SU-DHL-6 (cell line): Measurements from ENCODE around the gene MX2.
A peak's percentile ranks its signal among the peaks of the same experiment; 100 is the strongest.

Source experiments
- H2AFZ ChIP-seq: fragments of 200-600 bp; sonication (generic); 2 replicates; pipeline ENCODE4 v1.6.1; 2014; ENCODE audit warnings: low read depth, mild to moderate bottlenecking, moderate library complexity, mixed read lengths, antibody characterized with exemption, low read length; ENCODE audit not compliant: severe bottlenecking
- H3F3A ChIP-seq: fragments of 200-600 bp; shearing (Covaris generic); 2 replicates; pipeline ENCODE4 v1.6.0; 2016; ENCODE audit warnings: antibody characterized with exemption, mild to moderate bottlenecking; ENCODE audit not compliant: insufficient read depth
- H3K27ac ChIP-seq: fragments of 200-600 bp; sonication (generic); 2 replicates; pipeline ENCODE4 v1.5.1; 2016; ENCODE audit warnings: low read depth, mild to moderate bottlenecking, low read length, moderate library complexity, mixed read lengths
- H3K27me3 ChIP-seq: fragments of 200-600 bp; sonication (generic), shearing (Covaris generic); 2 replicates; pipeline ENCODE4 v1.6.0; 2014; ENCODE audit warnings: mild to moderate bottlenecking, low read length
- H3K36me3 ChIP-seq: fragments of 200-600 bp; sonication (generic); 2 replicates; pipeline ENCODE4 v1.6.1; 2014; ENCODE audit warnings: mild to moderate bottlenecking, low read length, mixed read lengths
- H3K4me2 ChIP-seq: fragments of 300-600, 200-600 bp; shearing (Covaris generic), sonication (generic); 2 replicates; pipeline ENCODE4 v1.6.0; 2014; ENCODE audit warnings: low read length, low read depth, mild to moderate bottlenecking; ENCODE audit not compliant: poor library complexity, severe bottlenecking
- H3K4me3 ChIP-seq: fragments of 200-600 bp; sonication (generic); 2 replicates; pipeline ENCODE4 v1.5.1; 2014; ENCODE audit warnings: antibody characterized with exemption, low read length, mild to moderate bottlenecking, mixed read lengths; ENCODE audit not compliant: insufficient read depth, poor library complexity, severe bottlenecking
- H3K79me2 ChIP-seq: fragments of 200-600 bp; sonication (generic); 2 replicates; pipeline ENCODE4 v1.6.1; 2014; ENCODE audit warnings: mild to moderate bottlenecking, low read length, moderate library complexity; ENCODE audit not compliant: insufficient read depth
- H3K9ac ChIP-seq: fragments of 200-600 bp; sonication (generic); 2 replicates; pipeline ENCODE4 v1.7.0; 2014; ENCODE audit warnings: mild to moderate bottlenecking, low read length
- H3K9me2 ChIP-seq: fragments of 200-600 bp; sonication (generic); replicated peaks from 2 replicates; pipeline ENCODE4 v1.6.1; 2014; ENCODE audit warnings: low read length; ENCODE audit not compliant: insufficient read depth
- H3K9me3 ChIP-seq: fragments of 200-600 bp; sonication (generic); 2 replicates; pipeline ENCODE4 v1.6.1; 2014; ENCODE audit warnings: low read length, mixed read lengths; ENCODE audit not compliant: insufficient read depth
- H4K20me1 ChIP-seq: fragments of 200-600 bp; sonication (generic); 2 replicates; pipeline ENCODE4 v1.6.1; 2014; ENCODE audit warnings: low read depth, mild to moderate bottlenecking, antibody characterized with exemption, low read length, moderate library complexity, mixed read lengths
- EZH2phosphoT487 ChIP-seq: fragments of 200-600 bp; sonication (generic), shearing (Covaris generic); conservative IDR thresholded peaks from 2 replicates; pipeline ENCODE4 v1.6.1; 2018; ENCODE audit warnings: mild to moderate bottlenecking, antibody characterized with exemption, low read length, moderate library complexity, mixed read lengths
- TF ChIP-seq, protein P1 (sequence below): fragments of 200-600 bp; sonication (generic); IDR thresholded peaks from one replicate; pipeline ENCODE4 v1.5.1; 2017; ENCODE audit warnings: antibody characterized with exemption, mild to moderate bottlenecking, low read length, moderate library complexity; ENCODE audit not compliant: insufficient read depth, poor library complexity, severe bottlenecking

MX2 gene

DNA sequence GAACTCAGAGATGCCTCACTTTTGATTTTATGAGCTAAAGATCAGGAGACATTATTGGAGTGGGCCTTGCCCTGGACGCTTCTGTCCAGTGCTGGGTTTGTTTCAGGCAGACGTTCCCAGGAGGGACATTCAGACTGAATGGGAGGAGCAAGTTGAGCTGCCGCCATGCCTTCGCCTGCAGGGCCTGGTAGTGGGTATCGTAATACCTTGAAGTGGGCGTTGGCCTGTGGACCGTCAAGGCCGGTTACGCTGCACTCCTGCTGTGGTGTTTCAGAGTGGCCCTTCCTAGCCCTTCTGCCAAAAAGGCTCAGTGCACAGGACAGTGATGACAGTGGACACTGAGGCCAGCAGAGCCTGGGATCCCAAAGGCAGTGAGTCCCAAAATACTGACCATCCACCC lies 43.6 kb upstream of the MX2 start:
- H3K4me3 ChIP-seq = no peak overlapping the region
- H2AFZ ChIP-seq = no peak overlapping the region
- H3K9me2 ChIP-seq = no peaks in the 10 kb centered on the region
- TF ChIP-seq EZH2phosphoT487 = no peak
- TF ChIP-seq, protein P1, sequence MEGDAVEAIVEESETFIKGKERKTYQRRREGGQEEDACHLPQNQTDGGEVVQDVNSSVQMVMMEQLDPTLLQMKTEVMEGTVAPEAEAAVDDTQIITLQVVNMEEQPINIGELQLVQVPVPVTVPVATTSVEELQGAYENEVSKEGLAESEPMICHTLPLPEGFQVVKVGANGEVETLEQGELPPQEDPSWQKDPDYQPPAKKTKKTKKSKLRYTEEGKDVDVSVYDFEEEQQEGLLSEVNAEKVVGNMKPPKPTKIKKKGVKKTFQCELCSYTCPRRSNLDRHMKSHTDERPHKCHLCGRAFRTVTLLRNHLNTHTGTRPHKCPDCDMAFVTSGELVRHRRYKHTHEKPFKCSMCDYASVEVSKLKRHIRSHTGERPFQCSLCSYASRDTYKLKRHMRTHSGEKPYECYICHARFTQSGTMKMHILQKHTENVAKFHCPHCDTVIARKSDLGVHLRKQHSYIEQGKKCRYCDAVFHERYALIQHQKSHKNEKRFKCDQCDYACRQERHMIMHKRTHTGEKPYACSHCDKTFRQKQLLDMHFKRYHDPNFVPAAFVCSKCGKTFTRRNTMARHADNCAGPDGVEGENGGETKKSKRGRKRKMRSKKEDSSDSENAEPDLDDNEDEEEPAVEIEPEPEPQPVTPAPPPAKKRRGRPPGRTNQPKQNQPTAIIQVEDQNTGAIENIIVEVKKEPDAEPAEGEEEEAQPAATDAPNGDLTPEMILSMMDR = no peak
- H3K9me3 ChIP-seq = no peaks in the 10 kb centered on the region
- H4K20me1 ChIP-seq = no peaks in the 10 kb centered on the region
- H3K27ac ChIP-seq = no peak overlapping the region
- H3K27me3 ChIP-seq = no peaks in the 10 kb centered on the region
- H3K79me2 ChIP-seq = no peaks in the 10 kb centered on the region
- H3K36me3 ChIP-seq = no peaks in the 10 kb centered on the region
- H3K4me2 ChIP-seq = no peak overlapping the region
- H3K9ac ChIP-seq = no peak overlapping the region
- H3F3A ChIP-seq = peaks cover 5% of the 10 kb centered on the region

DNA sequence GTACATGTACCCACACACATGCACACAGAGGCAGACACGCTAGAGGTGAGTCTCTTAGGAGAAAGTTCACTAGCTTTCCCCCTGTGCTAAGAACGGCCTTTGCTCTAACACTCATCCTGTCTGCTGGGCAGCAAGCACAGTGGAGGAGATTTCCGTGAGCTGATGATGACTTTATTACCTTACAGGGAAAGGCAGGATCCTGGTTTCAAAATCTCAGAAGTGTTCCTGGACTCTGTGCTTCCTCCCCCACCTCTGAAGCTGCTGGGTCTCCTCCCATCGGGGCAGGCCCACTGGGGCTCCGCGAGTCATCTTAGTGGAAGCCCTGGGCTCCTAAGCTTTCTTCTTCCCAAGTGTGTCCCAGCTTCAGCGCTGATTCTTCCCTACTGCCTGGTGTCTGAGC lies 42.6 kb upstream of the MX2 start:
- Histone ChIP-seq H3K27me3 (no peaks in the 10 kb centered on the region), H3K79me2 (no peaks in the 10 kb centered on the region), H3K36me3 (no peaks in the 10 kb centered on the region), H3K9ac (no peak overlapping the region), H3K9me3 (no peaks in the 10 kb centered on the region), H3F3A (peaks cover 5% of the 10 kb centered on the region), H3K4me2 (no peak overlapping the region), H3K9me2 (no peaks in the 10 kb centered on the region), H2AFZ (no peak overlapping the region), H4K20me1 (no peaks in the 10 kb centered on the region), H3K27ac (no peak overlapping the region), H3K4me3 (no peak overlapping the region)
- TF ChIP-seq EZH2phosphoT487 = no peak
- TF ChIP-seq, protein P1 = no peak

DNA sequence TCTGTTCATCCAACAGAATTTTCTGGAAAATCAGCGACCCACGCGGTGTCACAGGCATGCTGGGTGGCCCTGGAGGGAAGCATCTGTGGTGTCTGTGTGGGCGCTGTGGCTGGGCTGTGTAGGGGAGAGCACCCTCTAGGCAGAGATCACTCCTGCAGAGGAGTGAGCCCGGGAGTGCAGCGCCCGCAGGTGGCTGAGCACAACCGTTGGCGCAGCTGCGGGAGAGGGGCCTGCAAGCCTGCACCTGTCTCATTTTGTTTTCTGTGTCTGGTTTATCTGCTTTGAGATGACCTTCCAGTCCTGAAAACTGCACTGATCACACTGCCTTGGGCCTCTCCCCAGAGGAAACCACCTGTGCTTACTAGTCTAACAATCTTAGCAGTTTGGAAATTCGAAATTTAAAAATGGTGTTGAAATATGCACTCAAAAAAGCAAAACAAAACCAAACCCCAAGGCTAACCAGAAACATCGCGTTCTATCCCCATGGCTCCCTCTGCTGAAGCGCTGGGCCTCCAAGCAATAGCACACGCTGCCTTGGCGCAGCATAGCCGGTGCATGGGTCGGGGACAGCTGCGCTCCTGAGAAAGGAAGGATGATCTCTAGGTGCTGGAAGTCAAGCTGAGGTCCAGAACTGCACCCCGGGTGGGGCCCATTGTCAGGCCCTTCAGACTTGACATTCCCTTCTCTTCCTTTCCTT lies 40.5 kb upstream of the MX2 start:
- Histone ChIP-seq H4K20me1 (no peaks in the 10 kb centered on the region), H3K4me2 (peak overlapping the region; percentile 26), H2AFZ (no peak overlapping the region), H3K36me3 (no peaks in the 10 kb centered on the region), H3K27me3 (no peaks in the 10 kb centered on the region), H3K9ac (peak overlapping the region; percentile 16; the same call in 1 of the 2 replicates), H3K9me2 (no peaks in the 10 kb centered on the region), H3K79me2 (no peaks in the 10 kb centered on the region), H3F3A (peaks cover 5% of the 10 kb centered on the region), H3K4me3 (no peak overlapping the region), H3K9me3 (no peaks in the 10 kb centered on the region), H3K27ac (peak overlapping the region; percentile 81)
- TF ChIP-seq, protein P1 = peak; percentile 37
- no peak for TF ChIP-seq EZH2phosphoT487
